Stomach (tissue), 9 donors: ENCODE measurements around the gene NTPCR. TPM values are rescaled to one million over a fixed set of nuclear protein-coding genes. Genes with fewer than 3 reads are reported as not detected.
A peak's percentile ranks its signal among the peaks of the same experiment; 100 is the strongest.

Source experiments
- DNase-seq, 2 donors: peaks; one replicate each; pipeline versions ENCODE4 v3.0.0 to v3.0.0-alpha.2; 2013 to 2019
- H3K27ac ChIP-seq, 5 donors: fragments of 200-600 bp in 4 of 5; sonication (generic) in 4 of 5; one replicate each; pipeline ENCODE4 v1.5.1; 2013 to 2019; ENCODE audit warnings: mild to moderate bottlenecking in 1 of 5, moderate library complexity in 1 of 5
- H3K27me3 ChIP-seq, 3 donors: fragments of 200-600 bp; sonication (generic); one replicate each; pipeline ENCODE4 v1.5.1; 2017 to 2019; ENCODE audit warnings: mixed run types in 1 of 3
- H3K36me3 ChIP-seq, 4 donors: fragments of 200-600 bp; sonication (generic); 1 replicate in 3 of 4; 2 replicates in 1 of 4; pipeline ENCODE4 v1.5.1; 2016 to 2019
- H3K4me1 ChIP-seq, 4 donors: fragments of 200-600 bp; sonication (generic); one replicate each; pipeline ENCODE4 v1.5.1; 2016 to 2019
- H3K4me3 ChIP-seq, 4 donors: fragments of 200-600 bp; sonication (generic) in 3 of 4; one replicate each; pipeline ENCODE4 v1.5.1; 2016 to 2019; ENCODE audit warnings: mild to moderate bottlenecking in 1 of 4
- H3K9me3 ChIP-seq, 4 donors: fragments of 200-600 bp; sonication (generic); one replicate each; pipeline ENCODE4 v1.5.1; 2016 to 2019
- CTCF ChIP-seq, 7 experiments: fragments of 450-650 bp in 4 of 7; fragments of 200-600 bp in 3 of 7; sonication (generic) in 3 of 7; IDR thresholded peaks; one replicate each; pipeline ENCODE4 v1.5.1; 2016 to 2019; ENCODE audit warnings: antibody characterized with exemption in 7 of 7, control low read depth in 2 of 7, mild to moderate bottlenecking in 1 of 7
- EP300 ChIP-seq: sonication (generic); formaldehyde crosslinking; IDR thresholded peaks from one replicate; pipeline ENCODE4 v1.6.1; 2017; ENCODE audit warnings: antibody characterized with exemption
- POLR2A ChIP-seq, 4 donors: fragments of 450-650 bp; IDR thresholded peaks; one replicate each; pipeline ENCODE4 v1.6.1; 2016; ENCODE audit warnings: antibody characterized with exemption in 4 of 4, control low read depth in 2 of 4, mild to moderate bottlenecking in 1 of 4, moderate library complexity in 1 of 4
- POLR2AphosphoS5 ChIP-seq, 3 donors: sonication (generic); formaldehyde crosslinking; IDR thresholded peaks; one replicate each; pipeline ENCODE4 v1.6.1; 2016; ENCODE audit warnings: antibody characterized with exemption in 3 of 3
- WGBS, 5 donors: extraction: QIAGEN DNeasy Blood & Tissue Kit in 3 of 5; methylation state at CpG; one replicate each; pipeline versions ENCODE4 v1.1.5 to v1.1.7; 2013 to 2018; 5-methylcytosine and 5-hydroxymethylcytosine counted together
- intact Hi-C: fragments of 100-400 bp; cut with DNase I; formaldehyde crosslinking; loops from one replicate; pipeline ENCODE4 v1.15.1; 2023; ENCODE audit warnings: low total_unique reads
- polyA plus RNA-seq, 3 donors: library from polyadenylated mRNA; stranded (reverse); fragments of 200-250 nt; gene quantifications; one replicate each; pipeline ENCODE4 v1.2.3, GENCODE V29; 2013
- total RNA-seq, 5 donors: library from RNA; depleted of rRNA; stranded (reverse); fragments of >200 nt; gene quantifications; one replicate each; pipeline versions ENCODE4 v1.1.0 to v1.2.3, GENCODE V29; 2014 to 2016
- donor health status: healthy with polysubstance abuse.
- donor health status: Bipolar disorder and iron deficiency.
- donor health status: healthy.

NTPCR gene
- total and polyA plus RNA-seq, 8 donors, result 14.9 to 56.3 (median 43.1) TPM

- TF ChIP-seq POLR2AphosphoS5 (IDR thresholded peaks at IDR 0.05) (peak in 2 of 3 donors; percentile 56 to 77), CTCF (IDR thresholded peaks at IDR 0.05) (no peak)
- H3K9me3 ChIP-seq, result no peaks in the 10 kb centered on the region
- no peaks in the 10 kb centered on the region for H3K27me3 ChIP-seq
- H3K36me3 ChIP-seq, result peaks cover 10 to 34% (median 28%) of the 10 kb centered on the region in 4 donors
- DNase-seq, result peak; percentile 64 to 89
- 24 to 55% (median 30%) methylated on average over 4 of the region's 4 CpGs for WGBS, 5 donors
- H3K27ac ChIP-seq, result peak overlapping the region in 4 of 5 donors; percentile 31 to 61 (median 51)
- H3K4me3 ChIP-seq, result no peak overlapping the region
- H3K4me1 ChIP-seq, result peaks cover 11 to 58% (median 37%) of the 10 kb centered on the region in 4 donors
- intact Hi-C loops, result no loop called here
Measured at GRCh38 chr1:232966663-232967062, 16.3 kb downstream of the NTPCR start.

GRCh38 chr1:232968391-232968790, 18.0 kb downstream of the NTPCR start:
- WGBS, 5 donors, result 88 to 94% (median 93%) methylated on average over 5 of the region's 5 CpGs
- Histone ChIP-seq H3K36me3 (peaks cover 25 to 51% (median 45%) of the 10 kb centered on the region in 4 donors), H3K4me1 (peaks cover 6 to 44% (median 27%) of the 10 kb centered on the region in 4 donors), H3K27me3 (no peaks in the 10 kb centered on the region), H3K27ac (no peak overlapping the region), H3K4me3 (no peak overlapping the region), H3K9me3 (peaks cover 0 to 12% (median 0%) of the 10 kb centered on the region in 4 donors)
- intact Hi-C loops, result no loop called here
- no peak for TF ChIP-seq EP300
- TF ChIP-seq POLR2AphosphoS5 (IDR thresholded peaks at IDR 0.05), result no peak
- TF ChIP-seq CTCF (IDR thresholded peaks at IDR 0.05), result no peak
- no peak for TF ChIP-seq POLR2A (IDR thresholded peaks at IDR 0.05)
- no peak for DNase-seq

DNA sequence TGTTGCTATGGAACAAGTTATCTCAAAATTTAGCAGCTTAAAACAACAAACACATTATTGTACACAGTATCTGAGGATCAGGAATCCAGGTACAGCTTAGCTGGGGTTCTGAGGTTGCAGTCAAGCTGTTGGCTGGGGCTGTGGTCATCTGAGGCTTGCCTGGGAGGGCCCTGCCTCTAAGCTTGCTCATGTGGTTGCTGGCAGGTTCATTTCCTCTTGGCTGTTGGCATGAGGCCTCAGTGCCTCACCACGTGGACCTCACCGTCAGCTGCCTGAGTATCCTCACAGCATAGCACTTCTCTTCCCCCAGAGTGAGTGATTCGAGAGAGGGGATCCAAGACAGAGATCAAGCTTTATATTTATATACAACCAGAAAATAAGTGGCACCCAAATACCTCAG, 18.6 kb downstream of the NTPCR start:
- Histone ChIP-seq H3K4me3 (no peak overlapping the region), H3K4me1 (peaks cover 4 to 39% (median 24%) of the 10 kb centered on the region in 4 donors), H3K27ac (peak overlapping the region in 1 of 5 donors; percentile 22), H3K27me3 (no peaks in the 10 kb centered on the region), H3K9me3 (peaks cover 0 to 18% (median 3%) of the 10 kb centered on the region in 4 donors), H3K36me3 (peaks cover 27 to 56% (median 50%) of the 10 kb centered on the region in 4 donors)
- 25 to 47% (median 39%) methylated on average over 3 of the region's 3 CpGs for WGBS, 5 donors
- intact Hi-C loops, result no loop called here
- TF ChIP-seq POLR2A (IDR thresholded peaks at IDR 0.05) (no peak), POLR2AphosphoS5 (IDR thresholded peaks at IDR 0.05) (peak in 1 of 3 donors; percentile 37)
- peak in 1 of 2 donors; percentile 58 for DNase-seq

- Histone ChIP-seq H3K27ac (no peak overlapping the region), H3K36me3 (peaks cover 27 to 56% (median 52%) of the 10 kb centered on the region in 4 donors), H3K27me3 (no peaks in the 10 kb centered on the region), H3K4me3 (no peak overlapping the region), H3K4me1 (peaks cover 5 to 38% (median 22%) of the 10 kb centered on the region in 4 donors), H3K9me3 (peaks cover 0 to 22% (median 4%) of the 10 kb centered on the region in 4 donors)
- intact Hi-C loops, result no loop called here
- WGBS, 5 donors, result 89 to 94% (median 92%) methylated on average over 5 of the region's 5 CpGs
- TF ChIP-seq POLR2AphosphoS5 (IDR thresholded peaks at IDR 0.05) (no peak), POLR2A (IDR thresholded peaks at IDR 0.05) (no peak), EP300 (no peak), CTCF (IDR thresholded peaks at IDR 0.05) (no peak)
- no peak for DNase-seq
Measured at GRCh38 chr1:232969799-232970198, 19.4 kb downstream of the NTPCR start.

DNA sequence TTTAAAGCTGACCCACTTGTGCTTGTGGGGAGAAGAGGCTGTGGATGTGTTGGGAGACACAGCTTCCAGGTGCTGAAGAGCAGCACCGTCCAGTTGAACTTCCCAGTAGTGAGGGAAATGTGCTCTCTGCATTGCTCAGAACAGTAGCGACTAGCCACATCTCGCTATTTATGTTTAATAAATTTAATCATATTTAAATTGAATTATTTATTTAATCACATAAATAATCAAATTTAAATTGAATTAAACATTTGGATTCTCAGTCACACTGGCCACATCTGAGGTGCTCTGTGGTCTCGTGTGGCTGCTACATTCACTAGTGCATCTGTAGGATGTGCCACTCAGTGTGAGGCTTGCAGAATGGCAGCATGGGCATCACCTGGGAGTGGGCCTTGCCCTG, 20.1 kb downstream of the NTPCR start:
- H3K9me3 ChIP-seq, result peaks cover 0 to 22% (median 4%) of the 10 kb centered on the region in 4 donors
- intact Hi-C loops, result no loop called here
- DNase-seq, result no peak
- H3K27ac ChIP-seq, result no peak overlapping the region
- peaks cover 10 to 45% (median 20%) of the 10 kb centered on the region in 4 donors for H3K4me1 ChIP-seq
- H3K36me3 ChIP-seq, result peaks cover 27 to 52% (median 51%) of the 10 kb centered on the region in 4 donors
- H3K27me3 ChIP-seq, result no peaks in the 10 kb centered on the region
- 75 to 89% (median 88%) methylated on average over 4 of the region's 4 CpGs for WGBS, 5 donors
- no peak overlapping the region for H3K4me3 ChIP-seq
- TF ChIP-seq POLR2A (IDR thresholded peaks at IDR 0.05), result no peak
- no peak for TF ChIP-seq POLR2AphosphoS5 (IDR thresholded peaks at IDR 0.05)
- no peak for TF ChIP-seq EP300
- TF ChIP-seq CTCF (IDR thresholded peaks at IDR 0.05), result no peak
